ENCODE data around the gene ATG7. TPM values are rescaled to one million over a fixed set of nuclear protein-coding genes. Genes with fewer than 3 reads are reported as not detected.

The ATG7 gene
- total and polyA plus RNA-seq, 10 of the 15 experiments (the other 5 are each of a cell fraction or from before 2014, with no cell fraction given): 13.5 to 49.5 (median 26.4) TPM

- no peaks in the 10 kb centered on the region for H3K27me3 ChIP-seq (replicated peaks in 1 of 2; ENCODE audit: control insufficient read depth in 2 of 2, insufficient read depth in 2 of 2, low read length in 1 of 2)
Measured at GRCh38 chr3:11269007-11269406, 3.2 kb upstream of the ATG7 start.

More at GRCh38 chr3:11269007-11269406, 3.2 kb upstream of the ATG7 start:
- in situ Hi-C loops (cut with MboI): no loop called here
- Histone ChIP-seq H3K4me2 (ENCODE audit: control insufficient read depth, insufficient read depth) (no peak overlapping the region), H3K9me3 (replicated peaks; ENCODE audit: control insufficient read depth, insufficient read depth, low read length) (no peaks in the 10 kb centered on the region), H3K79me2 (ENCODE audit: control insufficient read depth, insufficient read depth, low read length) (peaks cover 18% of the 10 kb centered on the region), H3K36me3 (ENCODE audit: control insufficient read depth in 2 of 2, insufficient read depth in 2 of 2, low read length in 1 of 2) (0 out of 4 replicates have a peak, but pooled peaks cover 0 to 2% of the 10 kb centered on the region in 2 experiments), H4K20me1 (ENCODE audit: control insufficient read depth, insufficient read depth) (no peaks in the 10 kb centered on the region), H3K4me1 (ENCODE audit: control insufficient read depth, insufficient read depth, low read length) (peaks cover 6% of the 10 kb centered on the region), H3K27ac (ENCODE audit: control insufficient read depth, insufficient read depth) (no peak overlapping the region), H3K9ac (ENCODE audit: control insufficient read depth, insufficient read depth, low read length) (no peak overlapping the region), H2AFZ (ENCODE audit: control insufficient read depth, low read depth, low read length) (no peak overlapping the region), H3K4me3 (no peak overlapping the region)
- FAIRE-seq (no peak), ATAC-seq (no peak), DNase-seq (ENCODE audit: low read depth, low spot score) (no peak)
- SMC1A ChIA-PET (ENCODE audit: uncharacterized antibody, unreplicated experiment): no interaction called here
- POLR2A ChIA-PET: no interaction called here
- intact Hi-C loops (cut with micrococcal nuclease; ENCODE audit: unreplicated experiment): no loop called here
- TF ChIP-seq MLLT1 (IDR thresholded peaks at IDR 0.05) (no peak), EGR1 (IDR thresholded peaks at IDR 0.05; ENCODE audit: borderline replicate concordance in 1 of 2, low read depth in 2 of 2, low read length in 2 of 2) (no peak), ZNF622 (IDR thresholded peaks at IDR 0.05) (no peak), RELA (IDR thresholded peaks at IDR 0.05; ENCODE audit: borderline replicate concordance, partially characterized antibody) (no peak), SUZ12 (IDR thresholded peaks at IDR 0.05; ENCODE audit: unreplicated experiment) (no peak), FOXK2 (IDR thresholded peaks at IDR 0.05) (no peak), RAD51 (IDR thresholded peaks at IDR 0.05) (no peak), CHD4 (IDR thresholded peaks at IDR 0.05) (no peak), PBX3 (IDR thresholded peaks at IDR 0.05; ENCODE audit: insufficient replicate concordance, low read depth, low read length) (no peak), BMI1 (IDR thresholded peaks at IDR 0.05; ENCODE audit: borderline replicate concordance) (no peak), CBFB (IDR thresholded peaks at IDR 0.05; ENCODE audit: low read depth) (no peak), SIN3A (IDR thresholded peaks at IDR 0.05; ENCODE audit: low read depth, low read length) (no peak), NBN (IDR thresholded peaks at IDR 0.05) (no peak)
- TF ChIP-seq, protein P1, sequence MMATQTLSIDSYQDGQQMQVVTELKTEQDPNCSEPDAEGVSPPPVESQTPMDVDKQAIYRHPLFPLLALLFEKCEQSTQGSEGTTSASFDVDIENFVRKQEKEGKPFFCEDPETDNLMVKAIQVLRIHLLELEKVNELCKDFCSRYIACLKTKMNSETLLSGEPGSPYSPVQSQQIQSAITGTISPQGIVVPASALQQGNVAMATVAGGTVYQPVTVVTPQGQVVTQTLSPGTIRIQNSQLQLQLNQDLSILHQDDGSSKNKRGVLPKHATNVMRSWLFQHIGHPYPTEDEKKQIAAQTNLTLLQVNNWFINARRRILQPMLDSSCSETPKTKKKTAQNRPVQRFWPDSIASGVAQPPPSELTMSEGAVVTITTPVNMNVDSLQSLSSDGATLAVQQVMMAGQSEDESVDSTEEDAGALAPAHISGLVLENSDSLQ (IDR thresholded peaks at IDR 0.05): no peak
- no TSS peak for BruUV-seq (replicated peaks)
- RAD21 ChIA-PET (ENCODE audit: unreplicated experiment): no interaction called here
- CTCF ChIA-PET: no interaction called here
- 67% methylated on average over 9 of the region's 9 CpGs for WGBS (ENCODE audit: insufficient coverage, insufficient replicate concordance, low lambda C conversion rate, missing lambda C conversion rate)
